ENCODE results near the gene ZNF469. TPM values are rescaled to one million over a fixed set of nuclear protein-coding genes. Genes with fewer than 3 reads are reported as not detected.

ZNF469 gene
- total and polyA plus RNA-seq, 7 donors, result under 0.01 to 1.7 (median 0.36) TPM

- WGBS, 2 donors, result 74 to 89% methylated on average over 22 of the region's 22 CpGs
- H3K36me3 ChIP-seq, result no peaks in the 10 kb centered on the region
- H3K9me3 ChIP-seq, result no peaks in the 10 kb centered on the region
- intact Hi-C loops (cut with DNase I), result no loop called here
- no peak overlapping the region for H3K4me3 ChIP-seq
- H3K27me3 ChIP-seq, result no peaks in the 10 kb centered on the region
- no peak for DNase-seq
- peaks cover 0 to 13% (median 11%) of the 10 kb centered on the region in 4 donors for H3K4me1 ChIP-seq
- H3K27ac ChIP-seq, result no peak overlapping the region
- TF ChIP-seq POLR2A (IDR thresholded peaks at IDR 0.05) (no peak), EP300 (IDR thresholded peaks at IDR 0.05) (no peak), CTCF (IDR thresholded peaks at IDR 0.05) (no peak), POLR2AphosphoS5 (IDR thresholded peaks at IDR 0.05) (no peak)
Observed at GRCh38 chr16:88392111-88392510, 9.4 kb downstream of the ZNF469 start.

GRCh38 chr16:88392616-88393015 lies 9.9 kb downstream of the ZNF469 start:
- no peak overlapping the region for H3K4me3 ChIP-seq
- H3K36me3 ChIP-seq, result no peaks in the 10 kb centered on the region
- peaks cover 0 to 12% (median 10%) of the 10 kb centered on the region in 4 donors for H3K4me1 ChIP-seq
- no peaks in the 10 kb centered on the region for H3K27me3 ChIP-seq
- WGBS, 2 donors, result 60 to 77% methylated on average over 6 of the region's 6 CpGs
- DNase-seq, result no peak
- no peak overlapping the region for H3K27ac ChIP-seq
- TF ChIP-seq CTCF (IDR thresholded peaks at IDR 0.05) (no peak), EP300 (IDR thresholded peaks at IDR 0.05) (no peak), POLR2AphosphoS5 (IDR thresholded peaks at IDR 0.05) (no peak), POLR2A (IDR thresholded peaks at IDR 0.05) (no peak)
- no peaks in the 10 kb centered on the region for H3K9me3 ChIP-seq
- intact Hi-C loops (cut with DNase I), result no loop called here

GRCh38 chr16:88393034-88393433 lies 10.3 kb downstream of the ZNF469 start:
- intact Hi-C loops (cut with DNase I), result no loop called here
- peaks cover 0 to 7% (median 6%) of the 10 kb centered on the region in 4 donors for H3K4me1 ChIP-seq
- no peak for TF ChIP-seq POLR2AphosphoS5 (IDR thresholded peaks at IDR 0.05)
- TF ChIP-seq EP300 (IDR thresholded peaks at IDR 0.05), result no peak

GRCh38 chr16:88393571-88393970 lies 10.8 kb downstream of the ZNF469 start:
- no peak overlapping the region for H3K4me3 ChIP-seq
- no peaks in the 10 kb centered on the region for H3K36me3 ChIP-seq
- H3K4me1 ChIP-seq, result peaks cover 0 to 2% (median under 1%) of the 10 kb centered on the region in 4 donors
- H3K9me3 ChIP-seq, result no peaks in the 10 kb centered on the region
- intact Hi-C loops (cut with DNase I), result no loop called here
- DNase-seq, result no peak
- no peaks in the 10 kb centered on the region for H3K27me3 ChIP-seq
- 88 to 92% methylated on average over 16 of the region's 16 CpGs for WGBS, 2 donors
- TF ChIP-seq EP300 (IDR thresholded peaks at IDR 0.05) (no peak), POLR2AphosphoS5 (IDR thresholded peaks at IDR 0.05) (no peak), POLR2A (IDR thresholded peaks at IDR 0.05) (no peak), CTCF (IDR thresholded peaks at IDR 0.05) (no peak)
- H3K27ac ChIP-seq, result no peak overlapping the region

More at GRCh38 chr16:88393034-88393433, 10.3 kb downstream of the ZNF469 start:
- no peaks in the 10 kb centered on the region for H3K27me3 ChIP-seq
- H3K27ac ChIP-seq, result no peak overlapping the region
- H3K36me3 ChIP-seq, result no peaks in the 10 kb centered on the region
- WGBS, 2 donors, result 34 to 62% methylated on average over 24 of the region's 24 CpGs
- no peaks in the 10 kb centered on the region for H3K9me3 ChIP-seq
- no peak overlapping the region for H3K4me3 ChIP-seq
- peak; percentile 75 for DNase-seq

GRCh38 chr16:88394426-88394825 lies 11.7 kb downstream of the ZNF469 start:
- DNase-seq, result no peak
- Histone ChIP-seq H3K36me3 (no peaks in the 10 kb centered on the region), H3K4me3 (no peak overlapping the region), H3K27ac (no peak overlapping the region), H3K4me1 (no peaks in the 10 kb centered on the region), H3K9me3 (no peaks in the 10 kb centered on the region), H3K27me3 (no peaks in the 10 kb centered on the region)
- intact Hi-C loops (cut with DNase I), result no loop called here
- WGBS, 2 donors, result 80 to 86% methylated on average over 12 of the region's 12 CpGs
- TF ChIP-seq POLR2AphosphoS5 (IDR thresholded peaks at IDR 0.05) (no peak), EP300 (IDR thresholded peaks at IDR 0.05) (no peak), CTCF (IDR thresholded peaks at IDR 0.05) (no peak), POLR2A (IDR thresholded peaks at IDR 0.05) (no peak)
